Amniotic stem cell (primary cell): Measurements from ENCODE around the gene PHACTR2.
A peak's percentile ranks its signal among the peaks of the same experiment; 100 is the strongest.
"Not testable (repeated sequence)": the region's sequence is repeated elsewhere in the genome, so short reads cannot be mapped to it uniquely, and the experiment has no call there.

ENCODE experiments used
- DNase-seq: peaks from one replicate; lab custom pipeline; 2025; lab: John Stamatoyannopoulos, UW

The PHACTR2 gene

GRCh38 chr6:143677891-143678791 is at the start of gene PHACTR2:
PHACTR2 (plus strand) TSS chr6:143677965; CDS start chr6:143678164, 199 bp downstream.
- DNase-seq: no peak

GRCh38 chr6:143629104-143630080 is 48.4 kb upstream of the PHACTR2 start:
- no peak for DNase-seq

GRCh38 chr6:143631196-143631595 is 46.6 kb upstream of the PHACTR2 start:
- DNase-seq: not testable (repeated sequence)

GRCh38 chr6:143632894-143633293 is 44.9 kb upstream of the PHACTR2 start:
- no peak for DNase-seq

GRCh38 chr6:143634486-143634885 is 43.3 kb upstream of the PHACTR2 start:
- DNase-seq: no peak

GRCh38 chr6:143637691-143638090 is 40.1 kb upstream of the PHACTR2 start:
- no peak for DNase-seq

GRCh38 chr6:143642403-143642802 is 35.4 kb upstream of the PHACTR2 start:
- DNase-seq: no peak

GRCh38 chr6:143647191-143647590 is 30.6 kb upstream of the PHACTR2 start:
- no peak for DNase-seq

GRCh38 chr6:143647732-143648131 is 30.0 kb upstream of the PHACTR2 start:
- DNase-seq: no peak

- not testable (repeated sequence) for DNase-seq
Measured at GRCh38 chr6:143649319-143649718, 28.4 kb upstream of the PHACTR2 start.

GRCh38 chr6:143651328-143651727 is 26.4 kb upstream of the PHACTR2 start:
- DNase-seq: not testable (repeated sequence)

GRCh38 chr6:143652841-143653331 is 24.9 kb upstream of the PHACTR2 start:
- DNase-seq: no peak

GRCh38 chr6:143655541-143655940 is 22.2 kb upstream of the PHACTR2 start:
- DNase-seq: no peak

GRCh38 chr6:143656026-143656425 is 21.7 kb upstream of the PHACTR2 start:
- DNase-seq: no peak

- no peak for DNase-seq
Measured at GRCh38 chr6:143657809-143658208, 20.0 kb upstream of the PHACTR2 start.

- not testable (repeated sequence) for DNase-seq
Measured at GRCh38 chr6:143660170-143660569, 17.6 kb upstream of the PHACTR2 start.

- no peak for DNase-seq
Measured at GRCh38 chr6:143664171-143664570, 13.6 kb upstream of the PHACTR2 start.

- DNase-seq: not testable (repeated sequence)
Measured at GRCh38 chr6:143666007-143666406, 11.8 kb upstream of the PHACTR2 start.

GRCh38 chr6:143669483-143669882 is 8.3 kb upstream of the PHACTR2 start:
- DNase-seq: not testable (repeated sequence)

- DNase-seq: peak; percentile 65
Measured at GRCh38 chr6:143673669-143674068, 4.1 kb upstream of the PHACTR2 start.

GRCh38 chr6:143674483-143675381 is 3.0 kb upstream of the PHACTR2 start:
- DNase-seq: no peak
